HepG2 (cell line): Measurements from ENCODE around the gene BMPR2. TPM values are rescaled to one million over a fixed set of nuclear protein-coding genes. Genes with fewer than 3 reads are reported as not detected.
"Not testable (repeated sequence)": the region's sequence is repeated elsewhere in the genome, so short reads cannot be mapped to it uniquely, and the experiment has no call there.

Source experiments
- ATAC-seq: fragments of 200-7000 bp; cut with Tn5 transposase; 3 replicates; pipeline ENCODE4 v1.9.1; 2020; ENCODE audit warnings: mild to moderate bottlenecking, moderate library complexity
- BruUV-seq: library from RNA; stranded (reverse); fragments of 400-500 nt; replicated peaks from 2 replicates; lab custom pipeline; 2021; lab: Mats Ljungman, UMichigan
- CTCF ChIA-PET: fragments of 300-600 bp; formaldehyde crosslinking; extraction: SDS; loops from one replicate; lab custom pipeline; 2021; ENCODE audit warnings: low total read pairs, inconsistent platforms, low intra/inter-chr PET ratio; lab: Yijun Ruan, JAX
- POLR2A ChIA-PET: fragments of 350-600 bp; sonication (Branson Sonifier 250); formaldehyde crosslinking; loops from one replicate; lab custom pipeline; 2020; ENCODE audit warnings: antibody characterized with exemption, inconsistent platforms; lab: Yijun Ruan, JAX
- DNase-seq: peaks from one replicate; pipeline ENCODE4 v3.0.0-alpha.2; 2015; ENCODE audit warnings: low spot score
- FAIRE-seq: peaks from 3 replicates; lab custom pipeline; 2011; peaks lifted over from hg19 to GRCh38; lab: Jason Lieb, UNC
- H2AFZ ChIP-seq: one replicate; pipeline ENCODE4 v1.6.1; 2011; ENCODE audit warnings: low read length, inconsistent platforms
- H3K27ac ChIP-seq: fragments of 300-600 bp; 3 replicates; pipeline ENCODE4 v1.8.0; 2011; ENCODE audit warnings: mixed run types, mild to moderate bottlenecking, mixed read lengths, low read length, inconsistent platforms; ENCODE audit not compliant: insufficient read depth; ENCODE audit errors: extremely low read length
- H3K27me3 ChIP-seq, 2 experiments: fragments of 200-600 bp in 1 of 2; 2 replicates in 1 of 2; 3 replicates in 1 of 2; pipeline versions ENCODE4 v1.6.0 to v1.8.0; 2011; ENCODE audit warnings: low read length in 2 of 2, mild to moderate bottlenecking in 2 of 2, moderate library complexity in 2 of 2, inconsistent platforms in 1 of 2; ENCODE audit not compliant: insufficient read depth in 2 of 2, control insufficient read depth in 1 of 2
- H3K36me3 ChIP-seq, 2 experiments: fragments of 200-600 bp in 1 of 2; replicated peaks in 1 of 2; 2 replicates in 1 of 2; 3 replicates in 1 of 2; pipeline versions ENCODE4 v1.5.1 to v1.8.0; 2011; ENCODE audit warnings: low read length in 2 of 2, inconsistent platforms in 1 of 2; ENCODE audit not compliant: insufficient read depth in 2 of 2, control insufficient read depth in 1 of 2
- H3K4me1 ChIP-seq: 2 replicates; pipeline ENCODE4 v1.5.1; 2012; ENCODE audit warnings: low read length, inconsistent platforms; ENCODE audit not compliant: insufficient read depth
- H3K4me2 ChIP-seq: 2 replicates; pipeline ENCODE4 v1.6.0; 2011; ENCODE audit warnings: low read depth, low read length, inconsistent platforms
- H3K4me3 ChIP-seq, 3 experiments: fragments of 200-600 bp in 1 of 3; sonication (generic), shearing (Covaris generic) in 1 of 3; replicated peaks in 1 of 3; 2 replicates each; pipeline ENCODE4 v1.5.1; 2011 to 2016; ENCODE audit warnings: low read length in 3 of 3, inconsistent platforms in 2 of 3, low read depth in 2 of 3, mild to moderate bottlenecking in 2 of 3, control low read depth in 1 of 3, mixed read lengths in 1 of 3; ENCODE audit not compliant: insufficient read depth in 1 of 3
- H3K79me2 ChIP-seq: one replicate; pipeline ENCODE4 v1.6.1; 2011; ENCODE audit warnings: low read length, inconsistent platforms; ENCODE audit not compliant: insufficient read depth
- H3K9ac ChIP-seq: 2 replicates; pipeline ENCODE4 v1.6.0; 2011; ENCODE audit warnings: mild to moderate bottlenecking, low read depth, low read length, inconsistent platforms; ENCODE audit not compliant: insufficient read depth
- H3K9me3 ChIP-seq: 2 replicates; pipeline ENCODE4 v1.5.1; 2012; ENCODE audit warnings: mild to moderate bottlenecking, low read length
- H4K20me1 ChIP-seq: 2 replicates; pipeline ENCODE4 v1.6.0; 2011; ENCODE audit warnings: inconsistent platforms, mild to moderate bottlenecking, low read length, moderate library complexity; ENCODE audit not compliant: insufficient read depth
- RORA ChIP-seq: sonication (generic); formaldehyde crosslinking; IDR thresholded peaks from 2 replicates; pipeline ENCODE4 v1.5.0; 2020; ENCODE audit warnings: mild to moderate bottlenecking, missing genetic modification reagents, moderate library complexity
- SKI ChIP-seq: fragments of 450-650 bp; IDR thresholded peaks from one replicate; pipeline ENCODE4 v1.6.1; 2018; ENCODE audit warnings: mild to moderate bottlenecking; ENCODE audit not compliant: partially characterized antibody
- ZBTB38 ChIP-seq: sonication (generic); formaldehyde crosslinking; IDR thresholded peaks from 2 replicates; pipeline ENCODE4 v1.5.1; 2020; ENCODE audit warnings: mild to moderate bottlenecking, missing genetic modification reagents
- ZNF605 ChIP-seq: sonication (generic); formaldehyde crosslinking; IDR thresholded peaks from 2 replicates; pipeline ENCODE4 v1.8.0; 2022; ENCODE audit warnings: mild to moderate bottlenecking, missing genetic modification reagents
- WGBS: methylation state at CpG from one replicate; pipeline ENCODE4 v1.1.6; 2017; ENCODE audit warnings: low lambda C conversion rate; 5-methylcytosine and 5-hydroxymethylcytosine counted together
- in situ Hi-C: cut with HindIII; loops from 2 replicates; pipeline ENCODE4 v1.10.0; 2017; ENCODE audit warnings: low pct_unique_long_range_greater_than_20kb; ENCODE audit not compliant: extremely low pct_ligation_motif_present
- intact Hi-C: fragments of 100-400 bp; cut with micrococcal nuclease; formaldehyde crosslinking; loops from one replicate; pipeline ENCODE4 v1.10.0; 2022; ENCODE audit not compliant: unreplicated experiment
- polyA plus RNA-seq, 8 experiments: library from polyadenylated mRNA; depleted of rRNA in 3 of 8; stranded (reverse) in 7 of 8; unstranded in 1 of 8; fragments of >200 nt; fragmentation: Illumina TruSeq in 4 of 8; extraction: Trizol in 4 of 8; gene quantifications; 2 replicates each; pipeline versions ENCODE4 v1.2.1 to v1.2.3, GENCODE V29; 2011 to 2016; ENCODE audit warnings: low read depth in 4 of 8, missing spikeins in 1 of 8, mixed read lengths in 1 of 8; ENCODE audit not compliant: insufficient read depth in 1 of 8
- total RNA-seq, 5 experiments: library from RNA; depleted of rRNA; stranded (reverse); fragments of >200 nt; fragmentation: Illumina TruSeq; extraction: Trizol; gene quantifications; 2 replicates each; pipeline ENCODE4 v1.2.3, GENCODE V29; 2016; ENCODE audit warnings: low read depth in 1 of 5
- TF ChIP-seq, protein P1 (sequence below): sonication (generic); formaldehyde crosslinking; IDR thresholded peaks from 2 replicates; pipeline ENCODE4 v1.4.0; 2020; ENCODE audit warnings: low read depth, mild to moderate bottlenecking, missing genetic modification reagents
- TF ChIP-seq, protein P2 (sequence below): sonication (generic); formaldehyde crosslinking; IDR thresholded peaks from 2 replicates; pipeline ENCODE4 v1.9.0; 2021; ENCODE audit warnings: missing genetic modification reagents, mild to moderate bottlenecking, borderline replicate concordance

Gene BMPR2
- total and polyA plus RNA-seq, 2 of the 13 experiments (the other 11 are each of a cell fraction or from before 2014, with no cell fraction given), result 5.5 to 10.3 TPM

DNA sequence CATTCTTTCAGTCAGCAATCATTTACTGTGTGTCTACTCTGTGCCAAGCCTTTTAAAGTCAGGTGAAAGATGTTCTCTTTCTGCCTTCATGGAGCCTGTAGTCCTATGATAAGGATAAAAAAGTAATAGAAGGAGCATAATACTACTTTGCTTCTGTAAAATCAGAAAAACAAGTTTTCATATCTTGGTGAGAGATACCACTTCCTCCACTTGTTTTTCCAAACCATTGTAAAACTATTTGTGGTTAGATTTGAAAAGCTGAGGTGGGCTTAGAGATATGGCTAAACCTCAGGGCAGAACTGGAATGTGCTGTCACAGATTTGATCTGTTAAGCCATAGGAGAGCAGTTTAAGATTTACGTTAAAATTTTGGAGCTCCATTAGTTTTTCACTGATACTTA lies 153.9 kb downstream of the BMPR2 start (continued):
- TF ChIP-seq, protein P1, sequence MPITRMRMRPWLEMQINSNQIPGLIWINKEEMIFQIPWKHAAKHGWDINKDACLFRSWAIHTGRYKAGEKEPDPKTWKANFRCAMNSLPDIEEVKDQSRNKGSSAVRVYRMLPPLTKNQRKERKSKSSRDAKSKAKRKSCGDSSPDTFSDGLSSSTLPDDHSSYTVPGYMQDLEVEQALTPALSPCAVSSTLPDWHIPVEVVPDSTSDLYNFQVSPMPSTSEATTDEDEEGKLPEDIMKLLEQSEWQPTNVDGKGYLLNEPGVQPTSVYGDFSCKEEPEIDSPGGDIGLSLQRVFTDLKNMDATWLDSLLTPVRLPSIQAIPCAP (CRISPR knock-in tag), result no peak
- TF ChIP-seq, protein P2, sequence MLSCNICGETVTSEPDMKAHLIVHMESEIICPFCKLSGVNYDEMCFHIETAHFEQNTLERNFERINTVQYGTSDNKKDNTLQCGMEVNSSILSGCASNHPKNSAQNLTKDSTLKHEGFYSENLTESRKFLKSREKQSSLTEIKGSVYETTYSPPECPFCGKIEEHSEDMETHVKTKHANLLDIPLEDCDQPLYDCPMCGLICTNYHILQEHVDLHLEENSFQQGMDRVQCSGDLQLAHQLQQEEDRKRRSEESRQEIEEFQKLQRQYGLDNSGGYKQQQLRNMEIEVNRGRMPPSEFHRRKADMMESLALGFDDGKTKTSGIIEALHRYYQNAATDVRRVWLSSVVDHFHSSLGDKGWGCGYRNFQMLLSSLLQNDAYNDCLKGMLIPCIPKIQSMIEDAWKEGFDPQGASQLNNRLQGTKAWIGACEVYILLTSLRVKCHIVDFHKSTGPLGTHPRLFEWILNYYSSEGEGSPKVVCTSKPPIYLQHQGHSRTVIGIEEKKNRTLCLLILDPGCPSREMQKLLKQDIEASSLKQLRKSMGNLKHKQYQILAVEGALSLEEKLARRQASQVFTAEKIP (CRISPR knock-in tag), result no peak
- no peak for TF ChIP-seq RORA
- TF ChIP-seq ZBTB38, result no peak
- TF ChIP-seq ZNF605 (CRISPR knock-in tag), result no peak
- no peak for TF ChIP-seq SKI

DNA sequence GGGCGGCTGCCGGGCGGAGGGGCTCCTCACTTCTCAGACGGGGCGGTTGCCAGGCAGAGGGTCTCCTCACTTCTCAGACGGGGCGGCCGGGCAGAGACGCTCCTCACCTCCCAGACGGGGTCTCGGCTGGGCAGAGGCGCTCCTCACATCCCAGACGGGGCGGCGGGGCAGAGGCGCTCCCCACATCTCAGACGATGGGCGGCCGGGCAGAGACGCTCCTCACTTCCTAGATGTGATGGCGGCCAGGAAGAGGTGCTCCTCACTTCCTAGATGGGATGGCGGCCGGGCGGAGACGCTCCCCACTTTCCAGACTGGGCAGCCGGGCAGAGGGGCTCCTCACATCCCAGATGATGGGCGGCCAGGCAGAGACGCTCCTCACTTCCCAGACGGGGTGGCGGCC lies 159.2 kb downstream of the BMPR2 start:
- in situ Hi-C loops, H3K4me3 ChIP-seq, H3K79me2 ChIP-seq, H3K27me3 ChIP-seq, BruUV-seq, CTCF ChIA-PET, H4K20me1 ChIP-seq, POLR2A ChIA-PET, H2AFZ ChIP-seq, H3K36me3 ChIP-seq, H3K4me1 ChIP-seq, FAIRE-seq, ATAC-seq, DNase-seq, intact Hi-C loops, H3K4me2 ChIP-seq, H3K9ac ChIP-seq, H3K27ac ChIP-seq, H3K9me3 ChIP-seq: not testable (repeated sequence)
- 97% methylated on average over 6 of the region's 30 CpGs for WGBS
